ENCODE measurements around the gene SLC7A4.
"Not testable (repeated sequence)": the region's sequence is repeated elsewhere in the genome, so short reads cannot be mapped to it uniquely, and the experiment has no call there.

The SLC7A4 gene

DNA sequence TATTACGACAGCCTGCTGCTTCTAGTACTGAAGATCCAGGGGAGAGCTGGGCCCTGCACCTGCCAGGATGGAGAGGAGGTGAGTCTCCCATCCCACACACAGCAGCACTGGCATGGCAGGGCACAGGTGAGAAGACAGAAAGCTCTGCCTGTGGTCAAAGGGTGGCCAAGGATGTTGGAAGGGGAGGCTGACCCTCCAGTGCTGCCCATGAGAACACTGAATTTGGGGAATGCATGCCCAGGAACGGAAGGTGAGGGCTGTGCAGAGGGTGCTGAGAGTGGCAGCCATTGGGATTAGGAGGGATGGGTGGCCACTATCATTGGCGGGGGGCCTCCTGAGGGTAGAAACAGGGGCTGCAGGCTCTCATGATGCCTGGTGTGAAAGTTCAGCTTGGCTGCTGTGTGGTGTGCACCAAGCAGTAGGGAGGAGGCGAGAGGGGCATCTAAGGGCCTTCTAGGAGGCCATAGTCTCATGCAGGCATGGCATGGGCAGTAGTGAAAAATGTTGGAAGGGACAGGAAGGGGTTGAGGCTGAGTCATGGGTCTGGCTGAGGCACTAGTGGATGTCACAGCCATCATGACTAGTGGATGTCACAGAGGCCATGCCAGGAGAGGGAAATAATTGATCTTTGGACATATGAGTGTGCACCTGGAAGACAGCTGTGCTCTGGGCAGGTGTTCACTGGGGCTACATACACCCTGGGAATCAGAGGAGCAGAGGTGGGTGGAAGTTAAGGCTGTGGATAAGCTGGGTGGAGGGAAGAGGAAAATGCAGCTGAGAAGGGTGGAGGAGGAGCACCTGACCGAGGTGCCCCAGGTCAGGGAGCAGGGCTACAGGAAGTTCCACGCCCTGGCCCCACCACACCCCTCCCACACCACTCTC lies 10.9 kb upstream of the SLC7A4 start:
- DNase-seq (ENCODE audit: low read depth in 2 of 2): no peak

DNA sequence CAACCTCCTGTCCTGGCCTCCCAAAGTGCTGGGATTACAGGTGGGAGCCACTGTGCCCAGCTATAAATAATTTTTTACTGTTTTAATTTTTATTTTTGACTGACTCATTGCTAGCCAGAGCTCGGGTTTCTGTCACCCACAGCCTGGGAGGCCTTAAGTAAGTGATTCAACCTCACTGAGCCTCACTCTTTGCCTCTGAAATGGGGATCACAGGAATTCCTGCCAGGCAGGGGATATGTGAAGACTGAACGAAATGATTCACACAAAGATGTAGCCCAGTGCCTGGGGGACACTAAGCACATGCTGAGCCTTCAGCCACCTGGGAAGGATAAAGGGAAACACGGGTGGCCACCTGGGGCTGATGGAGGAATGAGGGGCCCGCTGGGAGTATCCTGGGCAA lies 9.6 kb upstream of the SLC7A4 start:
- no peak for DNase-seq (ENCODE audit: low read depth in 2 of 2)

DNA sequence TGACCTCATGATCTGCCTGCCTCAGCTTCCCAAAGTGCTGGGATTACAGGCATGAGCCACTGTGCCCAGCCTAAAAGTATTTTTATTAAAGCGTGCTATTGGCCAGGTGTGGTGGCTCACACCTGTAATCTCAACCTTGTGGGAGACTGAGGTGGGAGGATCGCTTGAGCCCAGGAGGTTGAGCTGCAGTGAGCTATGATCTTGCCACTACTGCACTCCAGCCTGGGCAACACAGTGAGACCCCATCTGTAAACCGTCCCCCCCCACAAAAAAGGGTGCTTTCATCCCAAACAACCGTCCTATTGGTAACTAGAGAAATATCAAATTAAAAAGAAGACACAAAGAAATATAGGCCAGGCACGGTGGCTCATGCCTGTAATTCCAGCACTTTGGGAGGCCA lies 6.8 kb upstream of the SLC7A4 start:
- DNase-seq (ENCODE audit: low read depth in 2 of 2): not testable (repeated sequence)

DNA sequence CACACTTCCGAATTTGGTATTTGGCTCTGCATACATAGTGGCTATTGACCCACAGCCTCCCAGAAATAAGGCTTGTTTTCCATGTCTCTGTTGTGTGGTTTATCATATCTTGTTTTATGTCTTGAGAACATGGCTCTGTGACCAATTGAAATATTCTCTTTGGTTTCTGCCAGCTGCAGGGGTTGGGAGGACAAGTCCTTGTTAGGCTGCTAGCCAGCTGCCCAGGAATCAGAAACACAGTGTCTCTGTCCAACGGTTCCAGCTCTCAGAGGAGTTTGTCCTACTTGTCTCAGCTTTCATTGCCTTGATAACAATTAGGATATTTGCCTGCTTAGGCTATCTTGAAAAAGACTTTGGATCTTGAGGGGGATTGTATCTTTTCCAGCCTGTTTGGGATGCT lies 6.0 kb upstream of the SLC7A4 start:
- no peak for DNase-seq (ENCODE audit: low read depth in 2 of 2)

DNA sequence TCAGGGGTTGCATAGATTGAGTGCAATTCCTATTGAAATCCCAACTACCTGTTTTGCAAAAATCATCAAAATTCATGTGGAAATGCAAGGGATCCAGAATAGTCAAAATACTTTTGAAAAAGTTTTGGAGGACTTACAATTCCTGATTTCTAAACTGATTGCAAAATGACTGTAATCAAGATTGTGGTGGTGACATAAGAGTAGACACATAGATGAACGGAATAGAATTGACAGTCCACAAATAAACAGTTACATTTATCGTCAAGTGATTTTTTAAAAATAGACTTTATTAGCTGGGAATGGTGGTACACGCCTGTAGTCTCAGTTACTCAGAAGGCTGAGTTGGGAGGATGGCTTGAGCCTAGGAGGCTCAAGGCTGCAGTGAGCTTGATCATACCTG lies 2.6 kb upstream of the SLC7A4 start:
- no peak for DNase-seq (ENCODE audit: low read depth in 2 of 2)

DNA sequence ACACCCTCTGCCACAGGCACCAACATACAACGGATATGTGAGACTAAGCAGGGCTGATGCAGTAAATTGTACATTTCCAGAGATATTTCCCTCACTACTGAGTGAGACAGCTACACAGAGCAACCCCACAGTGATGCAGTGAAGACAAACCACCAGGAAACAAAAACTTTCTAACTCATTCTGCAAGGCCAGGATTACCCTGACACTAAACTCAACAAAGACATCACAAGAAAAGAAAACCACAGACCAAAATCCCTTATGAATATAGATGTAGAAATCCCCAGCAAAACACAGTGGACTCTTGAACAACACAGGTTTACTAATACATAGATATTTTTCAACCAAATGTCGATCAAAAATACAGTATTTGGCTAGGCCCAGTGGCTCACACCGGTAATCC lies 1.5 kb upstream of the SLC7A4 start:
- no peak for DNase-seq (ENCODE audit: low read depth in 2 of 2)

DNA sequence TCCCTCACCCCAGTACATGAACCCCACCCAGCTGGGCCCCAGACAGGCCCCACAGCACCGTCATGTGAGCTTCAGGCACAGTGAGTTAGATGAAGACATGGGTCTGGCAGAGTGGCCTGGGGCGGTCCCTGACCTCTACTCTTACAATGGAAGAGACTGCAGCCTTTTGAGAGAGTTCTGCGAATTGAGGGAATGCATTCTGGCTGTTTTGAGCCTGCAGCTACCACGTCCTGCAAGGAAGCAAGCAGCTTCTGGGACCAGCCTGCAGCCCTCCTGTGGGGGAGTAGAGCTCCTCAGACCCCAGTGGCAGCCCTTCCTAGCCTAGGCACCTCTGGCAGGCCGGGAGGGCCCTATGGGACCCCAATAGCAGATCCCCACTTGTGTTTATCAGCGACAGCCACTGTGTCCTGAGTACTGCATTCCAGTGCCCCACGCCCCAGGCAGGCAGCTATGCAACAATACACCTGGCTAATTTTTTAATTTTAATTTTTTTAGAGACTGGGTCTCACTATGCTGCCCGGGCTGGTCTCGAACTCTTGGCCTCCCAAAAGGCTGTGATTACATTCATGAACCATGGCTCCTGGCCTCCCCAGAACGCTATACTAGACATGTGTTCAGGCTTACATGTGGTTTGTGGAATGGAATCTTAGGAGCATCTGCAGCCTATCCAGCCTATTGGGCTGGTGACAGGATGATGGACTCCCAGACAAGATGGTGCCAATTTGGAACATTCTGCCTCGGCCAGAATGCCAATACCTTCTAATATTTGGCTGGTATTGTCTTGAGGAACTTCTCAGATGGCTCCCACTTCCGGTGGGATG lies 717 bp upstream of the SLC7A4 start:
- no peak for DNase-seq (ENCODE audit: low read depth in 2 of 2)

DNA sequence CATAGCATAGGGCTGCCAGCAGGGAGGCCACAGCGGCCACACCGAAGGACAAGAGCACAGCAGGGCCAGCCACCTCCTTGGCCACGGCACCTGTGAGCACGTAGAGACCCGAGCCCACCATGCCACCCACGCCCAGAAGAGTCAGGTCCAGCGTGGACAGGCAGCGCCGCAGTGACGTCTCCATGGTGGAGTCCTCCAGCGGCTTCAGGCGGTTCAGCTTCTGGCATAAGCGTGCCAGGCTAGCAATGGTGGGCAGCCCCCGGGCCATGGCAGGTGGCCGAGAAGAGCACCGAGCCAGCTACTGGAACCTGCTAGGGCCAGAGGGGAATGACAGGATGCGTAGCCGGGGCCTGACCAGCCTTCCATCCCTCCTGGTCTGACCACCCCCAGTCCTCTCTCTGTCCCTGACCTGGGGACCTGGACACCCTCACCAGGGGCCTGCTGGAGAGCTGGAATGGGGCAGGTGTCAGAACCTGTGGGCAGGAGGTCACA lies 770 bp downstream of the SLC7A4 start:
- no peak for DNase-seq (ENCODE audit: low read depth in 2 of 2)

DNA sequence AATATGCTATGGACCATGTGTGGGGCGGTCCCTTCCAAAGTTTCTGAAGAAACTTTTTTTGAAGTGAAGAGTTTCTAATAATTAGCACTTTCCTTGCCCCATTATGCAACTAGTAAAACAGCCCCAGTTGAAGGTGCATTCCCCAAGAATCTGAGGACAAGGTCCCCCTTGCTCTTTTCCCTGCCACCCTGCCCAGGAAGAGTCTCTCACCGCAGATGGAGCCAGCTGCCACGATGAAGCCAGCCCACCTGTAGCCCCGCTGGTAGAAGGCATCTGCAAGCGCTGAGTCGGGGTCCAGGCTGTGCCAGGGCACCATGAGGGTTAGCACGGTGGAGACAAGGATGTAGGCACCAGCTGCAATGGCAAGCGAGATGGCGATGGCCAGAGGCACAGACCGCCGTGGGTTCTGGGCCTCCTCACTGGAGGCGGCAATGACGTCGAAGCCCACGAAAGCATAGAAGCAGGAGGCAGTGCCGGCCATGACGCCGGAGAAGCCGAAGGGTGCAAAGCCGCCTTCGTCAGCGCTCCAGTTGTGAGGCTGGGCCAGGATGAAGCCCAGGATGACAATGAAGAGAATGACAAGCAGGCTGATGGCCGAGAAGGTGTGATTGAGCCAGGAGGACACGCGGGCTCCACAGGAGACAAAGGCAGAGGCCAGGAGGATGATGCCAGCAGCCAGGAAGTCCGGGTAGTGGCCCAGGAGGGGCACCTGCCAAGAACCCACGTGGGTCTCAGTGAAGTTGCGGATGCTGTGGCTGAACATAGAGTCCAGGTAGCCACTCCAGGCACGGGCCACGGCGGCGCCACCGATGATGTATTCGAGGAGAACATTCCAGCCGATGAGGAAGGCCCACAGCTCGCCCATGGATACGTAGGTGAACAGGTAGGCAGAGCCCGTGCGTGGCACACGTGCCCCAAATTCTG lies 1.5 kb downstream of the SLC7A4 start:
- no peak for DNase-seq (ENCODE audit: low read depth in 2 of 2)

DNA sequence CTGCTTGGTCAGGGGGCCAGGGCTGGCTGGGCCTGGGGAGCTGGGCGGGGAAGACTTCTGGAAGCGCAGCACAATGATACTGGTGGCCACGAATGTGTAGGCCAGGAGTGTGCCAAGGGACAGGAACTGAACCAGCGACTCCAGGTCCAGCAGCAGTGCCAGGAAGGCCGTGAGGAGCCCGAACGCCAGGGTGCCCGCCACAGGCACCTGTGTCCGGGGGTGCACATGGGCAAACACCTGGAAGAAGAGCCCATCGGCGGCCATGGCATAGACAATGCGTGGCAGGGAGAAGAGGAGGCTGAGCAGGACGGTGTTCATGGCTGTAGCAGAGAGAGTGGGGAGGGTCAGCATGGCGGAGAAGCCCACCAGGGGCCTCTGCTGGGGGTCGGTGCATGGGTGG lies 2.3 kb downstream of the SLC7A4 start:
- no peak for DNase-seq (ENCODE audit: low read depth in 2 of 2)

DNA sequence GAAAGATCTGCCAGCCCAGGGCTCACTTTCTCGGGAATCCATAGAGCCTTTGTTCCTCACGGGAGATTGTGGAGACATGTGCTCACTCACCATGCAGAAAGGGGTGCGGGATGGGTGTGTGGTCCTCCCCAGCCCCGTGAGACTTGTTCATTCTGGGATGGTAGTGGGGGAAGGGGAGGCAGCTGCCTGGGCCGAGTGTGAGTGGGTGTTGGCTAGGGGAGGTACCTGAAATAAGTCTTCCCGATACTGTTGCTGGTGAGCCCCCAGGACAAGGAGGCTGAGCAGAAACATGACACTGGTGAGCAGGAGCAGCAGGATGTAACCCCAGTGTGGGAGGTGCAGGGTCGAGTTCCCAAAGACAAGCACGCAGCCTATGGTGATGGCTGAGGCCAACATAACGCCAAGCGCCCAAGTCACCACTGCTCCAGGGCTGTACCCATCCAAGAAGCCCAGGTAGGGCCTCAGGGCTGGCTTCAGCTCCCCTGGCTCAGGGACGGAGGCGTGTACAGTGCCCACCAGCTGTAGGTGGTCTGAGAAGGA lies 2.8 kb downstream of the SLC7A4 start:
- no peak for DNase-seq (ENCODE audit: low read depth in 2 of 2)

DNA sequence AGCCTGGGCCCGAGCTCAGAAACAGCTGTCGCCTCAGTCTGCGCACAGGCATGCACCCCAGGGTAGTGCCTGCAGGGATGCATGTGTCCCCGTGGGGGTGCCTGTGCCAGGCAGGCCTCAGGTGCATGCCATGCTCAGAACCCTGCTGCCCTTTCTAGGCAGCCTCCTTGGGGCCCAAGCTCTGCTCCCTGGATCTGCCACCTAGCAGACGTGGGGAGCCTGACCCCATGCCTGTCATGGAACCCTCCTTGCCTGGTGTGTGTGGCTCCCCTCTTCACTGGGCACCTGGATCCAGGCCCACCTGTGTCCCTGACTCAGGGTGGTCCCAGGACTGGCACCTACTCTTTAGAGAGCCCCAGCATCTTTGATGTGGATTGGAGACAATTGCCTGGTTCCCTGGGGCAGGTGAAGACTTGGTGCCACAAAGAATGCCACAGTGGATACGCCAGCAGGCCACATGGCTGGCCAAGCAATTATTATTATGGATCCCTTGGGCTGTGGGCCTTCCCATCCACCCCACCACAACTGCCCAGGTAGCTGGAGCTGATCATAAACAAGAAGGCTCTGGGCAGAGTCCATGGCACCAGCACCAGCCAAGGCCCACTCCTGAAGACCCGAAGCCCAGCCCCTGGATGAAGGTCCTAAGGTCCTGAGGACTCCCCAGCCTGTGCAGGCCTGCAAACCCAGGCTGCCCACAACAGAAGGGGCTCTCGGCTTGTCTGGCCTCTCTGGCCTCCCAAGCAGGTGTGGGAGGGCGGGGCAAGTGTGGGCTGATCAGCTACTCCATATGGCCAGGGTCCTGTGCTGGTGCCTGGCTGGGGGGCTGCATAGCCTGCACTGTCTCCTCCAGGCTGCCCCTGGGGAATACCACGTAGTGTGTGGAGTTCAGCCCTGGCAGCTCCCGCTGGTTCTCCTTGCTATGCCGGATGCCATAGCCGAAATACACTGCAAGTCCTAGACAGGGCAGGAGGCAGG lies 3.8 kb downstream of the SLC7A4 start:
- no peak for DNase-seq (ENCODE audit: low read depth in 2 of 2)

DNA sequence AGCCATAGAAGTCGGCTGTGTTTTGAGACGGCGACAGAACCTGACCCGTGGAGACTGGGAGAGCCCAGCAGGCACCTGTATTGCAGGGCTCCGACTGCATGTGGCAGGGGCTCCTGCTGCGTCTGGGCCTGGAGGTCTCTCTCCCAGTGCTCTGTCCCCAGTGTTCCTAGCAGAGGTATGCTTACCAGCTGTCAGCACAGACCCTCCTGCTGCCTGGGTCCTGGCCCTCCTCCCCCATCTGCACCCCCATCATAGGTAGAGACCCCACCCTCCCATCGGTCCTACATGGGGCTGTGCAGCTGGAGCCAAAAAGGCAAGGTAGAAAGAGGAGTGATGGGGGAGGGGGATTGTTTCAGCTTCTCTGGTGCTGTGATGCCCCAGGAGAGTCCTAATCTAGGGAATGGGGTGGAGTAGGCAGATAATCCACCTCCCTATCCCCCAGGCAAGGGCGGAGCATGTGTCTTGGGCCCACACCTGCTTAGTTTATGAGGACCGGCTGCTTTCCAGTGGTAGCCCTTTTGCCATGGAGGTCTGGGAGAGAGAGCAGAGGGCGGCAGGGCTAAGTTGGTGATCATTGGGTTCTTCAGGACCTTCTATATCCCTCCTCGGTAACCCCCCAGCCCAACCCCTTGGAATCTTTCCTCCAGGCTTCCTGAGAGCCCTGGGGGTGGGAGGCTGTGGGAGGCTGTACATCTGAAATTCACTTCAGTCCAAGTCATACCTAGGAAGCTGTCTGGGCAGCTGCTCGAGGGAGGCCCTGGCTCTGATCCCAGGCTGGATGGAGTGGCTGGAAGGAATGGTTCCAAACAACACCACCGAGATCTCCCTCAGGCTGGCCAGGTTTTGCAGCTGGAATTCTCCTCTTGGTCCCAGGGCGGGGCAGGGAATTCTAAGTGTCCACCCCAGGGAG lies 5.3 kb downstream of the SLC7A4 start:
- no peak for DNase-seq (ENCODE audit: low read depth in 2 of 2)

DNA sequence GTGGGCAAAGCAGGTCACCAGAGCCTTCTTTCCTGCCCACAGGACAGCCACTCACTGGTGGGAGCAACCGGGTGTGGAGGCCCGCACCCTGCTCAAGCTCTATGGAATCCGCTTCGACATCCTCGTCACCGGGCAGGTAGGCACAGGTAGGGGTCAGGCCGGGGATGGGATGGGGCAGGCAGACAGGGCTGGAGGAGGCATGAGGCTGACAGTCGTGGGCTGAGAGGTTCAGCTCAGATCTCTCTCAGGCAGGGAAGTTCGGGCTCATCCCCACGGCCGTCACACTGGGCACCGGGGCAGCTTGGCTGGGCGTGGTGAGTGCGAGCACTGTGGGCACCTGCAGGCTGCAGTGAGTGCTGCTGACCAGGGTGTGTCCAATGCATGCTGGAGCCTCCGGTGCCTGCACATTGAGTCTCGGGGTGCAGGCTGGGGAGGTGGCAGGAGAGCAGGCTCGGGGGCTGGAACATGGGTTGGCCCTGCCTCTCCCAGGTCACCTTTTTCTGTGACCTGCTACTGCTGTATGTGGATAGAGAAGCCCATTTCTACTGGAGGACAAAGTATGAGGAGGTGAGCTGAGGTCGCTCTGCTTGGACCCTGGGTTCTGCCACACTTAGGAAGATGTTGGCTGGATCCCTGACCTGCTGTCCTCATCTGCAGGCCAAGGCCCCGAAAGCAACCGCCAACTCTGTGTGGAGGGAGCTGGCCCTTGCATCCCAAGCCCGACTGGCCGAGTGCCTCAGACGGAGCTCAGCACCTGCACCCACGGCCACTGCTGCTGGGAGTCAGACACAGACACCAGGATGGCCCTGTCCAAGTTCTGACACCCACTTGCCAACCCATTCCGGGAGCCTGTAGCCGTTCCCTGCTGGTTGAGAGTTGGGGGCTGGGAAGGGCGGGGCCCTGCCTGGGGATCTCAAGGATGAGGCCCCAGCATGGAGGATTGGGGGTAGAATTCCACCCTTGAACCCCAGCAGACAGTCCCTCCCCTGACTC lies 6.3 kb downstream of the SLC7A4 start:
- no peak for DNase-seq (ENCODE audit: low read depth in 2 of 2)

DNA sequence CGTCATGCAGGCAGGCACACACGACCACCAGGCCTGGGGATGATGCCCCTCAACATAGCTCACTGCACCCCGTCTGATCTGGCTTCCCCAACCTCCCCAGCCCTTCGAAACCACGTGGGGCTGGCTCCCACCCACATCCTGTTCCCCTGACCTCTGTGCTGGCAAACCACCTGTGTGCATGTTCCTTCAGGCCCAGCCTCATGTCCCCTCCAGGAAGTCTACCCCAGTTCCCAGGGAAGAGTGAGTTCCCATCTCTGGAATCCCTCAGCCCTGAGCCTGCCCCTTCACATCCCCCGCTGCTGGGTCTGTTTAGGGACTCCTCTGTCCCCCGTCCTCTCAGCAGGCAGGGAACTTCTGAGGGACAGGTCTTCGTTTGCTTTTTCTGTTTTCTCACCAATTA lies 7.1 kb downstream of the SLC7A4 start:
- DNase-seq (ENCODE audit: low read depth in 2 of 2): no peak

DNA sequence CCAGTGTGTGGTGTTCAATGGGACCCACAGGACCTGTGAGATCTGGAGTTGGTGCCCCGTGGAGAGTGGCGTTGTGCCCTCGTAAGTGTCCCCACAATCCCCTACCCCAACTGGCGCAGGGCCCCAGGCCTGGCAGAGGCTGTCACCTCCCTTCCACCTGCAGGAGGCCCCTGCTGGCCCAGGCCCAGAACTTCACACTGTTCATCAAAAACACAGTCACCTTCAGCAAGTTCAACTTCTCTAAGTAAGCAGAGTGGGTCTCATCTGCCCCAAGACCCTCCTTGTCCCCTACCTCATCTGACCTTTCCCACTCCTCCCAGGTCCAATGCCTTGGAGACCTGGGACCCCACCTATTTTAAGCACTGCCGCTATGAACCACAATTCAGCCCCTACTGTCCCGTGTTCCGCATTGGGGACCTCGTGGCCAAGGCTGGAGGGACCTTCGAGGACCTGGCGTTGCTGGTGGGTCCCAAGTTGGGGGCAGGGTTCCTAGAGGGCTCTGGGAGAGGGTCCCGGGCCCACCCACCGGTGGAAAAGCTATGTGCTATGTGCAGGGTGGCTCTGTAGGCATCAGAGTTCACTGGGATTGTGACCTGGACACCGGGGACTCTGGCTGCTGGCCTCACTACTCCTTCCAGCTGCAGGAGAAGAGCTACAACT lies 9.3 kb downstream of the SLC7A4 start:
- DNase-seq (ENCODE audit: low read depth in 2 of 2): no peak

DNA sequence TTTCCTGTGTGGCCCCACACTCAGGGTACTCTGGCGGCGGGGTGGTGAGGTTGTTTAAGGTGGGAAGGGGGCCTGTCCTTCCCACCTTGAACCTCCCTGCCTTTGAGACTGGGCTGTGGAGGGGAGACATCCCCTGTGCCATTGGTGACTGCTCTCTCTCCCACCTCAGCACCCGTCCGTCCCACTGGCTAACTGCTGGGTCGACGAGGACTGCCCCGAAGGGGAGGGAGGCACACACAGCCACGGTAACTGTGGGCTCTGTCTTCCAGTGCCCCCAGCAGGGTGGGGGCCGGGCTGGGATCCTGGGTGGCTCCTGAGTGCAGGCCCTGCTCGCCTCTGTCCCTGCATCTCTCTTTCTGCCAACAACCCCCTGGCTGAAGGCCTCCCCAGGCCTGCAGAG lies 9.9 kb downstream of the SLC7A4 start:
- no peak for DNase-seq (ENCODE audit: low read depth in 2 of 2)
